Adrenal gland (tissue), 12 donors: ENCODE data around the gene C1R. TPM values are rescaled to one million over a fixed set of nuclear protein-coding genes. Genes with fewer than 3 reads are reported as not detected.

Source experiments
- DNase-seq, 7 donors: peaks; one replicate each; pipeline ENCODE4 v3.0.0-alpha.2; 2019 to 2020
- H3K27ac ChIP-seq, 5 donors: fragments of 200-600 bp; sonication (generic) in 4 of 5; 1 replicate in 3 of 5; 2 replicates in 2 of 5; pipeline versions ENCODE4 v1.5.1 to v1.8.0; 2016 to 2020; ENCODE audit warnings: mild to moderate bottlenecking in 1 of 5
- H3K27me3 ChIP-seq: fragments of 200-600 bp; 2 replicates; pipeline ENCODE4 v1.8.0; 2021
- H3K36me3 ChIP-seq, 2 donors: fragments of 200-600 bp; replicated peaks in 1 of 2; 1 replicate in 1 of 2; 2 replicates in 1 of 2; pipeline versions ENCODE4 v1.5.1 to v1.8.0; 2018 to 2022
- H3K4me1 ChIP-seq, 2 donors: fragments of 200-600 bp; replicated peaks in 1 of 2; 1 replicate in 1 of 2; 2 replicates in 1 of 2; pipeline versions ENCODE4 v1.5.1 to v1.8.0; 2018 to 2021
- H3K4me3 ChIP-seq, 4 donors: fragments of 200-600 bp; sonication (generic) in 3 of 4; one replicate each; pipeline ENCODE4 v1.5.1; 2016 to 2018
- H3K9me3 ChIP-seq, 3 donors: fragments of 200-600 bp; sonication (generic) in 1 of 3; replicated peaks in 1 of 3; 1 replicate in 2 of 3; 2 replicates in 1 of 3; pipeline versions ENCODE4 v1.5.1 to v1.8.0; 2016 to 2021
- CTCF ChIP-seq, 6 experiments: fragments of 450-650 bp in 4 of 6; fragments of 200-600 bp in 2 of 6; sonication (generic) in 1 of 6; IDR thresholded peaks; 1 replicate in 5 of 6; 2 replicates in 1 of 6; pipeline versions ENCODE4 v1.5.1 to v1.8.0; 2016 to 2021; ENCODE audit warnings: antibody characterized with exemption in 6 of 6, mild to moderate bottlenecking in 2 of 6, moderate library complexity in 1 of 6
- POLR2A ChIP-seq, 2 donors: fragments of 450-650 bp; IDR thresholded peaks; one replicate each; pipeline ENCODE4 v1.6.1; 2017; ENCODE audit warnings: antibody characterized with exemption in 2 of 2, mild to moderate bottlenecking in 2 of 2, moderate library complexity in 1 of 2
- WGBS, 4 donors: extraction: QIAGEN DNeasy Blood & Tissue Kit in 2 of 4; methylation state at CpG; one replicate each; pipeline versions ENCODE4 v1.1.5 to v1.1.7; 2013 to 2017; 5-methylcytosine and 5-hydroxymethylcytosine counted together
- intact Hi-C, 2 donors: fragments of 100-400 bp; cut with DNase I; formaldehyde crosslinking; loops; one replicate each; pipeline versions ENCODE4 v1.14.1 to v1.15.0; 2022 to 2023
- polyA plus RNA-seq, 3 donors: library from polyadenylated mRNA; stranded (reverse); fragments of 200-250 nt in 2 of 3; fragments of 350-450 nt in 1 of 3; fragmentation: Illumina TruSeq in 1 of 3; extraction: RNeasy Lipid Tissue Mini Kit (QIAGEN cat#74804) in 1 of 3; gene quantifications; one replicate each; pipeline ENCODE4 v1.2.3, GENCODE V29; 2013 to 2014
- total RNA-seq, 9 donors: library from RNA; depleted of rRNA in 4 of 9; stranded (reverse); fragments of >200 nt in 4 of 9; fragments of 120-200 nt in 1 of 9; fragmentation: NEBNext Ultra II Directional in 1 of 9; extraction: Animal tissue kit (Norgen Biotek cat#: 25700) in 1 of 9; gene quantifications; one replicate each; pipeline versions ENCODE4 v1.1.0 to v1.2.4, GENCODE V29; 2013 to 2023
- donor health status: healthy with polysubstance abuse.
- donor health status: Bipolar disorder and iron deficiency.
- donor health status: DM: yes; HTN: yes; CAD: no.
- donor health status: DM: no; HTN: no; CAD: no.
- donor health status: DM: no; HTN: no; CAD: no.
- donor health status: DM: yes; HTN: yes; CAD: no.

Gene C1R
- total and polyA plus RNA-seq, 12 donors, result 10.3 to 1,160 (median 366) TPM

- H3K36me3 ChIP-seq, result no peaks in the 10 kb centered on the region
- H3K27me3 ChIP-seq, result no peaks in the 10 kb centered on the region
- 78 to 86% (median 83%) methylated on average over 4 to 5 of the region's 5 CpGs for WGBS, 4 donors
- no peak overlapping the region for H3K4me3 ChIP-seq
- H3K4me1 ChIP-seq, result peaks cover 0 to 5% of the 10 kb centered on the region in 2 donors
- intact Hi-C loops, result no loop called here
- no peak for DNase-seq
- H3K27ac ChIP-seq, result no peak overlapping the region
- H3K9me3 ChIP-seq, result no peaks in the 10 kb centered on the region
- TF ChIP-seq POLR2A (IDR thresholded peaks at IDR 0.05) (no peak), CTCF (IDR thresholded peaks at IDR 0.05) (no peak)
These were observed 45.7 kb downstream of the C1R start for GRCh38 chr12:7046383-7047105.

GRCh38 chr12:7045913-7046312, 46.3 kb downstream of the C1R start:
- Histone ChIP-seq H3K27ac (no peak overlapping the region), H3K27me3 (no peaks in the 10 kb centered on the region), H3K9me3 (no peaks in the 10 kb centered on the region), H3K4me3 (no peak overlapping the region), H3K4me1 (peaks cover 0 to 5% of the 10 kb centered on the region in 2 donors), H3K36me3 (no peaks in the 10 kb centered on the region)
- WGBS, 4 donors, result 85 to 89% (median 87%) methylated on average over 9 of the region's 9 CpGs
- DNase-seq, result no peak
- intact Hi-C loops, result no loop called here
- no peak for TF ChIP-seq POLR2A (IDR thresholded peaks at IDR 0.05)
- TF ChIP-seq CTCF (IDR thresholded peaks at IDR 0.05), result no peak

DNA sequence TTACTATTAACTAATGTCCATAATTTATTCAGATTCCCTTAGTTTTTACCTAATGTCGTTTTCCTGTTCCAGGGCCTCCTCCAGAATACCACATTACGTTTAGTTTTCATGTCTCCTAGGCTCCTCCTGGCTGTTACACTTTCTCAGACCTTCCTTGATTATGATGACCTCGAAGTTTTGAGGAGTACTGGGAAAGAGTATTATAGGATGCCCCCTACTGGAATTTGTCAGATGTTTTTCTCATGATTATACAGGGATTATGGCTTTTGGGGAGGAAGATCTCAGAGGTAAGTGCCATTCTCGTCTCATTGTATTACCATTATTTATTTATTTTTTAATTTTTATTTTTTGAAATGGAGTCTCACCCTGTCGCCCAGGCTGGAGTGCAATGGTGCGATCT, 49.4 kb downstream of the C1R start:
- Histone ChIP-seq H3K36me3 (no peaks in the 10 kb centered on the region), H3K27ac (no peak overlapping the region), H3K4me3 (no peak overlapping the region), H3K4me1 (peaks cover 0 to 5% of the 10 kb centered on the region in 2 donors), H3K9me3 (no peaks in the 10 kb centered on the region), H3K27me3 (no peaks in the 10 kb centered on the region)
- intact Hi-C loops, result no loop called here
- no peak for DNase-seq
- TF ChIP-seq POLR2A (IDR thresholded peaks at IDR 0.05) (no peak), CTCF (IDR thresholded peaks at IDR 0.05) (peak; percentile 13 to 66 (median 55))
- 35 to 42% (median 37%) methylated on average over 6 of the region's 6 CpGs for WGBS, 4 donors

- WGBS, 4 donors, result 76 to 83% (median 81%) methylated on average over 9 to 10 of the region's 10 CpGs
- no peaks in the 10 kb centered on the region for H3K4me1 ChIP-seq
- no peak for TF ChIP-seq POLR2A (IDR thresholded peaks at IDR 0.05)
- TF ChIP-seq CTCF (IDR thresholded peaks at IDR 0.05), result no peak
- H3K9me3 ChIP-seq, result no peaks in the 10 kb centered on the region
- H3K27ac ChIP-seq, result no peak overlapping the region
- intact Hi-C loops, result no loop called here
- no peak overlapping the region for H3K4me3 ChIP-seq
- DNase-seq, result no peak
- no peaks in the 10 kb centered on the region for H3K27me3 ChIP-seq
- no peaks in the 10 kb centered on the region for H3K36me3 ChIP-seq
These were observed 52.8 kb downstream of the C1R start for GRCh38 chr12:7039403-7039802.
